Gastrocnemius medialis (tissue), 4 donors: Measurements from ENCODE around the gene ANKS4B. TPM values are rescaled to one million over a fixed set of nuclear protein-coding genes. Genes with fewer than 3 reads are reported as not detected.
"Not testable (repeated sequence)": the region's sequence is repeated elsewhere in the genome, so short reads cannot be mapped to it uniquely, and the experiment has no call there.

Experiments
- ATAC-seq, 2 donors: fragments of 150-250 bp; one replicate each; pipeline ENCODE4 v1.9.1; 2016
- DNase-seq, 2 donors: peaks; one replicate each; pipeline ENCODE4 v3.0.0-alpha.2; 2019
- H3K27ac ChIP-seq, 4 donors: fragments of 200-600 bp; sonication (generic); 1 replicate in 1 of 4; 2 replicates in 3 of 4; pipeline ENCODE4 v1.5.1; 2016 to 2018; ENCODE audit warnings: mild to moderate bottlenecking in 2 of 4, moderate library complexity in 1 of 4
- H3K27me3 ChIP-seq, 3 donors: fragments of 200-600 bp; sonication (generic) in 2 of 3; 1 replicate in 1 of 3; 2 replicates in 2 of 3; pipeline versions ENCODE4 v1.5.1 to v1.6.0; 2016 to 2019; ENCODE audit warnings: mild to moderate bottlenecking in 1 of 3, moderate library complexity in 1 of 3
- H3K36me3 ChIP-seq, 2 donors: fragments of 200-600 bp; sonication (generic) in 1 of 2; one replicate each; pipeline ENCODE4 v1.5.1; 2017 to 2018
- H3K4me1 ChIP-seq, 2 donors: fragments of 200-600 bp; sonication (generic) in 1 of 2; one replicate each; pipeline ENCODE4 v1.5.1; 2016 to 2017; ENCODE audit warnings: mild to moderate bottlenecking in 2 of 2
- H3K4me3 ChIP-seq, 4 donors: fragments of 200-600 bp; sonication (generic) in 3 of 4; 1 replicate in 1 of 4; 2 replicates in 3 of 4; pipeline ENCODE4 v1.5.1; 2016 to 2019; ENCODE audit warnings: mild to moderate bottlenecking in 2 of 4
- H3K9me3 ChIP-seq, 3 donors: fragments of 200-600 bp; sonication (generic) in 2 of 3; 1 replicate in 1 of 3; 2 replicates in 2 of 3; pipeline ENCODE4 v1.5.1; 2016 to 2019
- CTCF ChIP-seq, 5 experiments: fragments of 450-650 bp in 3 of 5; fragments of 200-600 bp in 2 of 5; sonication (generic) in 2 of 5; IDR thresholded peaks in 4 of 5; conservative IDR thresholded peaks in 1 of 5; 1 replicate in 4 of 5; 2 replicates in 1 of 5; pipeline ENCODE4 v1.5.1; 2016 to 2019; ENCODE audit warnings: antibody characterized with exemption in 5 of 5, mild to moderate bottlenecking in 3 of 5, moderate library complexity in 3 of 5
- POLR2A ChIP-seq, 2 donors: fragments of 450-650 bp; IDR thresholded peaks; one replicate each; pipeline ENCODE4 v1.6.1; 2017; ENCODE audit warnings: antibody characterized with exemption in 2 of 2, mild to moderate bottlenecking in 2 of 2, moderate library complexity in 2 of 2
- in situ Hi-C, 4 donors: fragments of 200-750 bp; cut with MboI; loops; one replicate each; pipeline versions ENCODE4 v1.15.0 to v1.8.0; 2017; ENCODE audit warnings: low sequenced_read_pairs in 4 of 4
- intact Hi-C: fragments of 100-400 bp; cut with DNase I; formaldehyde crosslinking; loops from one replicate; pipeline ENCODE4 v1.15.1; 2023; ENCODE audit warnings: low total_unique reads
- total RNA-seq, 4 donors: library from RNA; depleted of rRNA; stranded (reverse); fragments of >200 nt; gene quantifications; one replicate each; pipeline versions ENCODE4 v1.1.0 to v1.2.3, GENCODE V29; 2016

Gene ANKS4B
- total RNA-seq, 4 donors from 2014 or later = 0.04 to 0.10 TPM; not detected in 2

- DNase-seq = no peak
- Histone ChIP-seq H3K4me1 (peaks cover 0 to 7% of the 10 kb centered on the region in 2 donors), H3K27ac (no peak overlapping the region), H3K9me3 (no peaks in the 10 kb centered on the region), H3K4me3 (no peak overlapping the region), H3K36me3 (no peaks in the 10 kb centered on the region), H3K27me3 (no peaks in the 10 kb centered on the region)
- in situ Hi-C loops (no loop called here), intact Hi-C loops (no loop called here)
- ATAC-seq = no peak
- TF ChIP-seq CTCF (IDR thresholded peaks at IDR 0.05 in 4 of 5, conservative IDR thresholded peaks at IDR 0.05 in 1 of 5) (no peak), POLR2A (IDR thresholded peaks at IDR 0.05) (no peak)
Measured at GRCh38 chr16:21268236-21268635, 34.7 kb downstream of the ANKS4B start.

GRCh38 chr16:21272253-21272652, 38.8 kb downstream of the ANKS4B start:
- in situ Hi-C loops = no loop called here
- ATAC-seq = no peak
- no peak overlapping the region for H3K4me3 ChIP-seq
- H3K4me1 ChIP-seq = no peaks in the 10 kb centered on the region
- no peak overlapping the region for H3K27ac ChIP-seq
- DNase-seq = no peak
- TF ChIP-seq POLR2A (IDR thresholded peaks at IDR 0.05) = no peak
- no peak for TF ChIP-seq CTCF (IDR thresholded peaks at IDR 0.05 in 4 of 5, conservative IDR thresholded peaks at IDR 0.05 in 1 of 5)
- H3K9me3 ChIP-seq = no peaks in the 10 kb centered on the region
- no peaks in the 10 kb centered on the region for H3K36me3 ChIP-seq
- H3K27me3 ChIP-seq = peaks cover 5 to 8% (median 6%) of the 10 kb centered on the region in 3 donors
- intact Hi-C loops = no loop called here

GRCh38 chr16:21272763-21273162, 39.3 kb downstream of the ANKS4B start:
- peaks cover 10 to 13% (median 12%) of the 10 kb centered on the region in 3 donors for H3K27me3 ChIP-seq
- H3K4me1 ChIP-seq, H3K36me3 ChIP-seq, intact Hi-C loops, H3K9me3 ChIP-seq, ATAC-seq, H3K27ac ChIP-seq, H3K4me3 ChIP-seq, DNase-seq, in situ Hi-C loops: not testable (repeated sequence)

GRCh38 chr16:21274172-21274726, 40.8 kb downstream of the ANKS4B start:
- no peaks in the 10 kb centered on the region for H3K9me3 ChIP-seq
- no peak overlapping the region for H3K4me3 ChIP-seq
- intact Hi-C loops = no loop called here
- DNase-seq (no peak), ATAC-seq (no peak)
- no peak for TF ChIP-seq POLR2A (IDR thresholded peaks at IDR 0.05)
- no peak for TF ChIP-seq CTCF (IDR thresholded peaks at IDR 0.05 in 4 of 5, conservative IDR thresholded peaks at IDR 0.05 in 1 of 5)
- peaks cover 12 to 16% (median 14%) of the 10 kb centered on the region in 3 donors for H3K27me3 ChIP-seq
- peaks cover 3 to 5% of the 10 kb centered on the region in 2 donors for H3K4me1 ChIP-seq
- no peaks in the 10 kb centered on the region for H3K36me3 ChIP-seq
- H3K27ac ChIP-seq = no peak overlapping the region
- in situ Hi-C loops = no loop called here

- Histone ChIP-seq H3K36me3 (no peaks in the 10 kb centered on the region), H3K27me3 (peaks cover 12 to 16% (median 14%) of the 10 kb centered on the region in 3 donors), H3K4me1 (peaks cover 3 to 5% of the 10 kb centered on the region in 2 donors), H3K4me3 (no peak overlapping the region), H3K27ac (no peak overlapping the region), H3K9me3 (no peaks in the 10 kb centered on the region)
- intact Hi-C loops (no loop called here), in situ Hi-C loops (loop anchor here in 2 of 4 donors (25.0 kb wide), 2 partner anchors 88 to 413 kb away; no protein-coding TSS in a partner anchor)
- no peak for DNase-seq
- ATAC-seq = no peak
- TF ChIP-seq CTCF (IDR thresholded peaks at IDR 0.05 in 4 of 5, conservative IDR thresholded peaks at IDR 0.05 in 1 of 5) (no peak), POLR2A (IDR thresholded peaks at IDR 0.05) (no peak)
Measured at GRCh38 chr16:21275529-21275928, 42.0 kb downstream of the ANKS4B start.
